AG09309 (cell line): Measurements from ENCODE around the gene TOR1AIP1.

Source experiments
- DNase-seq: peaks from one replicate; pipeline ENCODE4 v3.0.0-alpha.2; 2010; ENCODE audit warnings: low read depth
- H3K4me3 ChIP-seq: 2 replicates; pipeline ENCODE4 v1.5.1; 2011; ENCODE audit warnings: mild to moderate bottlenecking, low read depth, low read length, moderate library complexity; ENCODE audit not compliant: control insufficient read depth
- CTCF ChIP-seq: IDR thresholded peaks from 2 replicates; pipeline ENCODE4 v1.5.1; 2011; ENCODE audit warnings: mild to moderate bottlenecking, low read depth, low read length, inconsistent platforms; ENCODE audit not compliant: insufficient read depth, control insufficient read depth; ENCODE audit errors: missing control alignments

Gene TOR1AIP1

GRCh38 chr1:179872558-179872957 is 9.5 kb upstream of the TOR1AIP1 start:
- TF ChIP-seq CTCF: no peak
- no peak for DNase-seq
- no peak overlapping the region for H3K4me3 ChIP-seq

- H3K4me3 ChIP-seq: no peak overlapping the region
- DNase-seq: no peak
- TF ChIP-seq CTCF: no peak
Observed at GRCh38 chr1:179873438-179873851, 8.6 kb upstream of the TOR1AIP1 start.

- no peak for DNase-seq
- H3K4me3 ChIP-seq: no peak overlapping the region
- TF ChIP-seq CTCF: no peak
Observed at GRCh38 chr1:179875596-179876299, 6.3 kb upstream of the TOR1AIP1 start.

GRCh38 chr1:179876300-179876715 is 5.8 kb upstream of the TOR1AIP1 start:
- no peak for DNase-seq
- TF ChIP-seq CTCF: no peak
- peak overlapping the region; percentile 90 for H3K4me3 ChIP-seq

GRCh38 chr1:179877586-179878265 is 4.4 kb upstream of the TOR1AIP1 start, which contains the start of gene TOR1AIP2:
Gene TOR1AIP2, minus strand, starts transcription at chr1:179877803. Its CDS starts 25,138 bp downstream, at chr1:179852665.
- DNase-seq: peak; percentile 34
- no peak for TF ChIP-seq CTCF

GRCh38 chr1:179879797-179880196 is 2.3 kb upstream of the TOR1AIP1 start:
- H3K4me3 ChIP-seq: no peak overlapping the region
- TF ChIP-seq CTCF: no peak
- DNase-seq: no peak

More at GRCh38 chr1:179877586-179878265, 4.4 kb upstream of the TOR1AIP1 start, which contains the start of gene TOR1AIP2:
- peak within 1 kb of the TSS; percentile 90 for H3K4me3 ChIP-seq
